Stomach (tissue), 9 donors: Measurements from ENCODE around the gene BPIFB1. TPM values are rescaled to one million over a fixed set of nuclear protein-coding genes. Genes with fewer than 3 reads are reported as not detected.

Experiments
- DNase-seq, 2 donors: peaks; one replicate each; pipeline versions ENCODE4 v3.0.0 to v3.0.0-alpha.2; 2013 to 2019
- H3K27ac ChIP-seq, 5 donors: fragments of 200-600 bp in 4 of 5; sonication (generic) in 4 of 5; one replicate each; pipeline ENCODE4 v1.5.1; 2013 to 2019; ENCODE audit warnings: mild to moderate bottlenecking in 1 of 5, moderate library complexity in 1 of 5
- H3K27me3 ChIP-seq, 3 donors: fragments of 200-600 bp; sonication (generic); one replicate each; pipeline ENCODE4 v1.5.1; 2017 to 2019; ENCODE audit warnings: mixed run types in 1 of 3
- H3K36me3 ChIP-seq, 4 donors: fragments of 200-600 bp; sonication (generic); 1 replicate in 3 of 4; 2 replicates in 1 of 4; pipeline ENCODE4 v1.5.1; 2016 to 2019
- H3K4me1 ChIP-seq, 4 donors: fragments of 200-600 bp; sonication (generic); one replicate each; pipeline ENCODE4 v1.5.1; 2016 to 2019
- H3K4me3 ChIP-seq, 4 donors: fragments of 200-600 bp; sonication (generic) in 3 of 4; one replicate each; pipeline ENCODE4 v1.5.1; 2016 to 2019; ENCODE audit warnings: mild to moderate bottlenecking in 1 of 4
- H3K9me3 ChIP-seq, 4 donors: fragments of 200-600 bp; sonication (generic); one replicate each; pipeline ENCODE4 v1.5.1; 2016 to 2019
- CTCF ChIP-seq, 7 experiments: fragments of 450-650 bp in 4 of 7; fragments of 200-600 bp in 3 of 7; sonication (generic) in 3 of 7; IDR thresholded peaks; one replicate each; pipeline ENCODE4 v1.5.1; 2016 to 2019; ENCODE audit warnings: antibody characterized with exemption in 7 of 7, control low read depth in 2 of 7, mild to moderate bottlenecking in 1 of 7
- EP300 ChIP-seq: sonication (generic); formaldehyde crosslinking; IDR thresholded peaks from one replicate; pipeline ENCODE4 v1.6.1; 2017; ENCODE audit warnings: antibody characterized with exemption
- POLR2A ChIP-seq, 4 donors: fragments of 450-650 bp; IDR thresholded peaks; one replicate each; pipeline ENCODE4 v1.6.1; 2016; ENCODE audit warnings: antibody characterized with exemption in 4 of 4, control low read depth in 2 of 4, mild to moderate bottlenecking in 1 of 4, moderate library complexity in 1 of 4
- POLR2AphosphoS5 ChIP-seq, 3 donors: sonication (generic); formaldehyde crosslinking; IDR thresholded peaks; one replicate each; pipeline ENCODE4 v1.6.1; 2016; ENCODE audit warnings: antibody characterized with exemption in 3 of 3
- WGBS, 5 donors: extraction: QIAGEN DNeasy Blood & Tissue Kit in 3 of 5; methylation state at CpG; one replicate each; pipeline versions ENCODE4 v1.1.5 to v1.1.7; 2013 to 2018; 5-methylcytosine and 5-hydroxymethylcytosine counted together
- intact Hi-C: fragments of 100-400 bp; cut with DNase I; formaldehyde crosslinking; loops from one replicate; pipeline ENCODE4 v1.15.1; 2023; ENCODE audit warnings: low total_unique reads
- polyA plus RNA-seq, 3 donors: library from polyadenylated mRNA; stranded (reverse); fragments of 200-250 nt; gene quantifications; one replicate each; pipeline ENCODE4 v1.2.3, GENCODE V29; 2013
- total RNA-seq, 5 donors: library from RNA; depleted of rRNA; stranded (reverse); fragments of >200 nt; gene quantifications; one replicate each; pipeline versions ENCODE4 v1.1.0 to v1.2.3, GENCODE V29; 2014 to 2016
- donor health status: healthy with polysubstance abuse.
- donor health status: Bipolar disorder and iron deficiency.
- donor health status: healthy.

The BPIFB1 gene
- total and polyA plus RNA-seq, 8 donors, result 2.3 to 169 (median 37.9) TPM; not detected in 1

GRCh38 chr20:33296206-33296605 lies 13.2 kb downstream of the BPIFB1 start:
- H3K27ac ChIP-seq, result no peak overlapping the region
- no peak overlapping the region for H3K4me3 ChIP-seq
- TF ChIP-seq POLR2A (IDR thresholded peaks at IDR 0.05), result no peak
- no peak for TF ChIP-seq EP300
- no peak for TF ChIP-seq POLR2AphosphoS5 (IDR thresholded peaks at IDR 0.05)
- TF ChIP-seq CTCF (IDR thresholded peaks at IDR 0.05), result no peak
- H3K27me3 ChIP-seq, result peaks cover 0 to 35% (median 0%) of the 10 kb centered on the region in 3 donors
- 64 to 80% (median 69%) methylated on average over 3 of the region's 3 CpGs for WGBS, 5 donors
- H3K4me1 ChIP-seq, result peaks cover 0 to 6% (median 5%) of the 10 kb centered on the region in 4 donors
- DNase-seq, result no peak
- H3K36me3 ChIP-seq, result no peaks in the 10 kb centered on the region
- intact Hi-C loops, result no loop called here
- no peaks in the 10 kb centered on the region for H3K9me3 ChIP-seq

GRCh38 chr20:33298391-33298790 lies 15.4 kb downstream of the BPIFB1 start:
- intact Hi-C loops, result no loop called here
- H3K27ac ChIP-seq, result no peak overlapping the region
- no peak overlapping the region for H3K4me3 ChIP-seq
- peaks cover 0 to 12% (median 0%) of the 10 kb centered on the region in 4 donors for H3K36me3 ChIP-seq
- TF ChIP-seq CTCF (IDR thresholded peaks at IDR 0.05) (no peak), POLR2AphosphoS5 (IDR thresholded peaks at IDR 0.05) (no peak), EP300 (no peak), POLR2A (IDR thresholded peaks at IDR 0.05) (no peak)
- peaks cover 0 to 6% (median 5%) of the 10 kb centered on the region in 4 donors for H3K4me1 ChIP-seq
- H3K9me3 ChIP-seq, result no peaks in the 10 kb centered on the region
- 83 to 90% (median 85%) methylated on average over 9 to 11 of the region's 11 CpGs for WGBS, 5 donors
- peaks cover 0 to 19% (median 0%) of the 10 kb centered on the region in 3 donors for H3K27me3 ChIP-seq
- DNase-seq, result no peak

GRCh38 chr20:33299111-33299603 lies 16.1 kb downstream of the BPIFB1 start:
- Histone ChIP-seq H3K36me3 (peaks cover 0 to 12% (median 0%) of the 10 kb centered on the region in 4 donors), H3K9me3 (no peaks in the 10 kb centered on the region), H3K27ac (no peak overlapping the region), H3K4me1 (peaks cover 0 to 6% (median 5%) of the 10 kb centered on the region in 4 donors), H3K27me3 (peaks cover 0 to 19% (median 0%) of the 10 kb centered on the region in 3 donors), H3K4me3 (no peak overlapping the region)
- intact Hi-C loops, result no loop called here
- TF ChIP-seq CTCF (IDR thresholded peaks at IDR 0.05) (peak in 6 of 7 experiments; percentile 14 to 94 (median 81)), POLR2AphosphoS5 (IDR thresholded peaks at IDR 0.05) (no peak)
- DNase-seq, result peak; percentile 73 to 83
- 16 to 26% (median 17%) methylated on average over 17 to 24 of the region's 24 CpGs for WGBS, 5 donors

- H3K4me1 ChIP-seq, result peaks cover 0 to 6% (median 5%) of the 10 kb centered on the region in 4 donors
- 75 to 86% (median 84%) methylated on average over 11 of the region's 11 CpGs for WGBS, 5 donors
- TF ChIP-seq CTCF (IDR thresholded peaks at IDR 0.05) (no peak), EP300 (no peak), POLR2A (IDR thresholded peaks at IDR 0.05) (no peak), POLR2AphosphoS5 (IDR thresholded peaks at IDR 0.05) (no peak)
- no peak overlapping the region for H3K27ac ChIP-seq
- no peak for DNase-seq
- peaks cover 0 to 12% (median 0%) of the 10 kb centered on the region in 4 donors for H3K36me3 ChIP-seq
- no peak overlapping the region for H3K4me3 ChIP-seq
- intact Hi-C loops, result loop anchor here (10.0 kb wide), 2 partner anchors 57 to 397 kb away; no protein-coding TSS in a partner anchor
- peaks cover 0 to 24% (median 0%) of the 10 kb centered on the region in 3 donors for H3K27me3 ChIP-seq
- H3K9me3 ChIP-seq, result no peaks in the 10 kb centered on the region
Observed at GRCh38 chr20:33301192-33301930, 18.3 kb downstream of the BPIFB1 start.
